SK-N-SH (cell line): ENCODE results near the gene D2HGDH.

ENCODE experiments used
- CTCF ChIP-seq: fragments of 200-600 bp; sonication (generic); IDR thresholded peaks from 2 replicates; pipeline ENCODE4 v1.6.1; 2017; ENCODE audit warnings: antibody characterized with exemption, mild to moderate bottlenecking, moderate library complexity
- EP300 ChIP-seq, 2 experiments: IDR thresholded peaks; 2 replicates each; pipeline versions ENCODE4 v1.4.0 to v1.6.1; 2012; ENCODE audit warnings: borderline replicate concordance in 1 of 2, low read depth in 1 of 2, low read length in 1 of 2
- EZH2phosphoT487 ChIP-seq: fragments of 200-600 bp; sonication (generic); IDR thresholded peaks from 2 replicates; pipeline ENCODE4 v1.6.1; 2017; ENCODE audit warnings: low read depth, mixed run types, mild to moderate bottlenecking, antibody characterized with exemption, moderate library complexity, borderline replicate concordance
- FOXM1 ChIP-seq: IDR thresholded peaks from 2 replicates; pipeline ENCODE4 v1.4.0; 2012; ENCODE audit warnings: low read depth, mild to moderate bottlenecking
- JUND ChIP-seq: IDR thresholded peaks from 2 replicates; pipeline ENCODE4 v1.4.0; 2012
- NRF1 ChIP-seq: IDR thresholded peaks from 2 replicates; pipeline ENCODE4 v1.6.1; 2012; ENCODE audit warnings: low read depth, mild to moderate bottlenecking, low read length
- POLR2AphosphoS5 ChIP-seq: IDR thresholded peaks from 2 replicates; pipeline ENCODE4 v1.6.1; 2012; ENCODE audit warnings: low read depth, low read length
- RCOR1 ChIP-seq: fragments of 150-350 bp; IDR thresholded peaks from 2 replicates; pipeline ENCODE4 v1.6.1; 2017; ENCODE audit warnings: antibody characterized with exemption, low read length
- REST ChIP-seq: IDR thresholded peaks from 2 replicates; pipeline ENCODE4 v1.6.1; 2012; ENCODE audit warnings: mild to moderate bottlenecking, low read depth, low read length, moderate library complexity
- RXRA ChIP-seq: IDR thresholded peaks from 2 replicates; pipeline ENCODE4 v1.4.0; 2012; ENCODE audit warnings: low read depth, mild to moderate bottlenecking, borderline replicate concordance
- TAF1 ChIP-seq: IDR thresholded peaks from 2 replicates; pipeline ENCODE4 v1.6.1; 2012; ENCODE audit warnings: low read depth, mild to moderate bottlenecking, low read length, moderate library complexity, borderline replicate concordance
- USF2 ChIP-seq: fragments of 150-350 bp; IDR thresholded peaks from 2 replicates; pipeline ENCODE4 v1.6.1; 2017; ENCODE audit warnings: antibody characterized with exemption, low read length, low read depth, borderline replicate concordance
- YY1 ChIP-seq: IDR thresholded peaks from 2 replicates; pipeline ENCODE4 v1.4.0; 2012; ENCODE audit warnings: low read depth, mild to moderate bottlenecking
- ZBTB33 ChIP-seq: IDR thresholded peaks from 2 replicates; pipeline ENCODE4 v1.4.0; 2012; ENCODE audit warnings: low read depth, borderline replicate concordance

GRCh38 chr2:241813644-241814392 is 79.4 kb downstream of the D2HGDH start:
- TF ChIP-seq CTCF: no peak
- no peak for TF ChIP-seq REST
- TF ChIP-seq POLR2AphosphoS5: no peak
- no peak for TF ChIP-seq FOXM1
- TF ChIP-seq EP300 (IDR thresholded peaks at IDR 0.05; ENCODE audit: borderline replicate concordance in 1 of 2, low read depth in 1 of 2, low read length in 1 of 2): no peak
- no peak for TF ChIP-seq EZH2phosphoT487
- no peak for TF ChIP-seq NRF1
- no peak for TF ChIP-seq ZBTB33
- TF ChIP-seq USF2: no peak
- TF ChIP-seq YY1: no peak
- no peak for TF ChIP-seq RXRA
- no peak for TF ChIP-seq TAF1
- TF ChIP-seq JUND: no peak
- TF ChIP-seq RCOR1: no peak
